Fibroblast of lung (primary cell): ENCODE data around the gene AMACR.

Source experiments
- EZH2 ChIP-seq: IDR thresholded peaks from 2 replicates; pipeline ENCODE4 v1.5.1; 2012; ENCODE audit warnings: low read length, control low read depth, mild to moderate bottlenecking; ENCODE audit errors: missing control alignments
- TF ChIP-seq, protein P1 (sequence below), 2 donors: IDR thresholded peaks in 1 of 2; conservative IDR thresholded peaks in 1 of 2; 1 replicate in 1 of 2; 2 replicates in 1 of 2; pipeline ENCODE4 v1.5.1; 2011 to 2012; ENCODE audit warnings: low read length in 2 of 2, control low read depth in 1 of 2, inconsistent platforms in 1 of 2, low read depth in 1 of 2, mild to moderate bottlenecking in 1 of 2

DNA sequence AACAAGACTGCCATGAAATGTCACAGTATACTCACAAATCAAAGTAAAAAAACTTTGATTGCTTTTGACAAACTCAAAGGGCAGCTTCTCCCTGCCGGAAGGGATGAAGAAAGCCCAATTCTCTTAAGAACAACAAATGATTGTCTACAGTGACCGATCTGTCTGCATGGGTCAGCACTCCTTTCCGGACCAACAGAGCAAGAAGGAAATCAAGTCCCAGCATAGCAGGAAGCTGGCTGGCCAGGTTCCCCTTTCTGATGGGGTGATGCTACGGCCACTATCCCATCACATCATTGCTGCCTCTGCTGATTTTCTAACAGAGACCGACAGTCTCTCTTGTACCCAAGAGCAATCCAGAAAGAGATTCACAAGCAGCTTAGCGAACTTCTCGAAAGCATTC is 34.5 kb upstream of the AMACR start:
- TF ChIP-seq, protein P1, sequence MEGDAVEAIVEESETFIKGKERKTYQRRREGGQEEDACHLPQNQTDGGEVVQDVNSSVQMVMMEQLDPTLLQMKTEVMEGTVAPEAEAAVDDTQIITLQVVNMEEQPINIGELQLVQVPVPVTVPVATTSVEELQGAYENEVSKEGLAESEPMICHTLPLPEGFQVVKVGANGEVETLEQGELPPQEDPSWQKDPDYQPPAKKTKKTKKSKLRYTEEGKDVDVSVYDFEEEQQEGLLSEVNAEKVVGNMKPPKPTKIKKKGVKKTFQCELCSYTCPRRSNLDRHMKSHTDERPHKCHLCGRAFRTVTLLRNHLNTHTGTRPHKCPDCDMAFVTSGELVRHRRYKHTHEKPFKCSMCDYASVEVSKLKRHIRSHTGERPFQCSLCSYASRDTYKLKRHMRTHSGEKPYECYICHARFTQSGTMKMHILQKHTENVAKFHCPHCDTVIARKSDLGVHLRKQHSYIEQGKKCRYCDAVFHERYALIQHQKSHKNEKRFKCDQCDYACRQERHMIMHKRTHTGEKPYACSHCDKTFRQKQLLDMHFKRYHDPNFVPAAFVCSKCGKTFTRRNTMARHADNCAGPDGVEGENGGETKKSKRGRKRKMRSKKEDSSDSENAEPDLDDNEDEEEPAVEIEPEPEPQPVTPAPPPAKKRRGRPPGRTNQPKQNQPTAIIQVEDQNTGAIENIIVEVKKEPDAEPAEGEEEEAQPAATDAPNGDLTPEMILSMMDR (conservative IDR thresholded peaks at IDR 0.05 in 1 of 2, IDR thresholded peaks at IDR 0.05 in 1 of 2; ENCODE audit: low read depth in 1 of 2, low read length in 2 of 2): no peak
- no peak for TF ChIP-seq EZH2
